Pancreas (tissue), 10 donors: ENCODE data around the gene GPD1L. TPM values are rescaled to one million over a fixed set of nuclear protein-coding genes. Genes with fewer than 3 reads are reported as not detected.

ENCODE experiments used
- ATAC-seq, 4 donors: fragments of 200-7000 bp; cut with Tn5 transposase; one replicate each; pipeline versions ENCODE4 v1.8.0 to v1.9.1; 2020; ENCODE audit warnings: mild to moderate bottlenecking in 4 of 4, moderate library complexity in 4 of 4
- DNase-seq, 6 donors: peaks; one replicate each; pipeline ENCODE4 v3.0.0-alpha.2; 2020
- FAIRE-seq: peaks from 2 replicates; lab custom pipeline; 2012; peaks lifted over from hg19 to GRCh38; lab: Jason Lieb, UNC
- H3K27ac ChIP-seq, 4 donors: fragments of 200-600 bp; sonication (generic); 1 replicate in 3 of 4; 2 replicates in 1 of 4; pipeline versions ENCODE4 v1.5.0 to v1.8.0; 2020
- H3K27me3 ChIP-seq, 4 donors: fragments of 200-600 bp; one replicate each; pipeline ENCODE4 v1.8.0; 2021
- H3K36me3 ChIP-seq, 3 donors: fragments of 200-600 bp; sonication (generic) in 1 of 3; one replicate each; pipeline versions ENCODE4 v1.5.0 to v1.8.0; 2020 to 2021
- H3K4me1 ChIP-seq, 3 donors: fragments of 200-600 bp; one replicate each; pipeline ENCODE4 v1.8.0; 2021
- H3K4me3 ChIP-seq, 4 donors: fragments of 200-600 bp; sonication (generic) in 2 of 4; one replicate each; pipeline versions ENCODE4 v1.5.0 to v1.8.0; 2020 to 2021
- H3K9me3 ChIP-seq, 4 donors: fragments of 200-600 bp; one replicate each; pipeline ENCODE4 v1.8.0; 2021
- CTCF ChIP-seq, 4 donors: fragments of 200-600 bp; sonication (generic) in 3 of 4; IDR thresholded peaks; one replicate each; pipeline versions ENCODE4 v1.5.0 to v1.8.0; 2021; ENCODE audit warnings: antibody characterized with exemption in 4 of 4
- WGBS, 2 donors: extraction: QIAGEN DNeasy Blood & Tissue Kit; methylation state at CpG; one replicate each; pipeline ENCODE4 v1.1.7; 2013; 5-methylcytosine and 5-hydroxymethylcytosine counted together
- intact Hi-C, 3 donors: fragments of 100-400 bp; cut with DNase I; formaldehyde crosslinking; loops; one replicate each; pipeline versions ENCODE4 v1.11.1 to v1.14.2; 2022
- polyA plus RNA-seq, 2 donors: library from polyadenylated mRNA; stranded (reverse); fragments of 200-250 nt; gene quantifications; one replicate each; pipeline ENCODE4 v1.2.3, GENCODE V29; 2013
- total RNA-seq, 6 donors: library from RNA; stranded (reverse); fragmentation: NEBNext Ultra II Directional in 4 of 6; extraction: Animal tissue kit (Norgen Biotek cat#: 25700) in 4 of 6; gene quantifications; one replicate each; pipeline versions ENCODE4 v1.2.1 to v1.2.4, GENCODE V29; 2021 to 2023
- donor health status: healthy with polysubstance abuse.
- donor health status: DM: no; HTN: no; CAD: no; lungs with moderate emphysema.
- donor health status: DM: no; HTN: no; CAD: no.
- donor health status: control.
- donor health status: control.
- donor health status: Bipolar disorder and iron deficiency.
- donor health status: DM: yes; HTN: yes; CAD: no.
- donor health status: DM: no; HTN: no; CAD: no.
- donor health status: DM: no; HTN: no; CAD: no.
- donor health status: DM: yes; HTN: yes; CAD: no.

GPD1L gene
- total and polyA plus RNA-seq, 8 donors: 10.4 to 21.4 (median 15.8) TPM

- no peak for ATAC-seq
- Histone ChIP-seq H3K27me3 (no peaks in the 10 kb centered on the region), H3K4me3 (no peak overlapping the region), H3K4me1 (no peaks in the 10 kb centered on the region), H3K36me3 (no peaks in the 10 kb centered on the region), H3K27ac (no peak overlapping the region), H3K9me3 (no peaks in the 10 kb centered on the region)
- no peak for DNase-seq
- TF ChIP-seq CTCF (IDR thresholded peaks at IDR 0.05): no peak
- 35 to 50% methylated on average over 3 of the region's 3 CpGs for WGBS, 2 donors
- no peak for FAIRE-seq
- intact Hi-C loops: no loop called here
These were observed 11.0 kb upstream of the GPD1L start for GRCh38 chr3:32095431-32095830.

GRCh38 chr3:32097768-32098167 is 8.7 kb upstream of the GPD1L start:
- FAIRE-seq: no peak
- ATAC-seq: no peak
- no peak for TF ChIP-seq CTCF (IDR thresholded peaks at IDR 0.05)
- H3K9me3 ChIP-seq: no peaks in the 10 kb centered on the region
- no peak for DNase-seq
- no peak overlapping the region for H3K27ac ChIP-seq
- intact Hi-C loops: no loop called here
- H3K27me3 ChIP-seq: no peaks in the 10 kb centered on the region
- H3K4me1 ChIP-seq: no peaks in the 10 kb centered on the region
- no peaks in the 10 kb centered on the region for H3K36me3 ChIP-seq
- 88 to 97% methylated on average over 1 of the region's 1 CpG for WGBS, 2 donors
- H3K4me3 ChIP-seq: no peak overlapping the region

- TF ChIP-seq CTCF (IDR thresholded peaks at IDR 0.05): no peak
- no peaks in the 10 kb centered on the region for H3K27me3 ChIP-seq
- H3K36me3 ChIP-seq: no peaks in the 10 kb centered on the region
- FAIRE-seq (no peak), DNase-seq (no peak), ATAC-seq (no peak)
- H3K4me3 ChIP-seq: no peak overlapping the region
- WGBS, 2 donors: 94 to 100% methylated on average over 1 of the region's 1 CpG
- intact Hi-C loops: no loop called here
- no peak overlapping the region for H3K27ac ChIP-seq
- no peaks in the 10 kb centered on the region for H3K9me3 ChIP-seq
- H3K4me1 ChIP-seq: no peaks in the 10 kb centered on the region
These were observed 7.9 kb upstream of the GPD1L start for GRCh38 chr3:32098528-32098927.

GRCh38 chr3:32100465-32100864 is 6.0 kb upstream of the GPD1L start:
- no peaks in the 10 kb centered on the region for H3K27me3 ChIP-seq
- 79 to 83% methylated on average over 5 of the region's 5 CpGs for WGBS, 2 donors
- intact Hi-C loops: no loop called here
- H3K4me3 ChIP-seq: no peak overlapping the region
- H3K36me3 ChIP-seq: no peaks in the 10 kb centered on the region
- DNase-seq: no peak
- no peak for FAIRE-seq
- no peak for TF ChIP-seq CTCF (IDR thresholded peaks at IDR 0.05)
- no peaks in the 10 kb centered on the region for H3K4me1 ChIP-seq
- H3K9me3 ChIP-seq: no peaks in the 10 kb centered on the region
- no peak for ATAC-seq
- H3K27ac ChIP-seq: no peak overlapping the region

GRCh38 chr3:32102289-32102688 is 4.1 kb upstream of the GPD1L start:
- intact Hi-C loops: no loop called here
- 92 to 95% methylated on average over 7 of the region's 7 CpGs for WGBS, 2 donors
- TF ChIP-seq CTCF (IDR thresholded peaks at IDR 0.05): no peak
- no peaks in the 10 kb centered on the region for H3K9me3 ChIP-seq
- FAIRE-seq (no peak), DNase-seq (no peak), ATAC-seq (no peak)
- H3K27me3 ChIP-seq: no peaks in the 10 kb centered on the region
- H3K27ac ChIP-seq: no peak overlapping the region
- H3K4me3 ChIP-seq: no peak overlapping the region
- no peaks in the 10 kb centered on the region for H3K4me1 ChIP-seq
- no peaks in the 10 kb centered on the region for H3K36me3 ChIP-seq
